ENCODE measurements around the gene LRRIQ1.

LRRIQ1 gene

GRCh38 chr12:85283560-85283959 is 247.4 kb downstream of the LRRIQ1 start:
- DNase-seq (ENCODE audit: low read depth) = no peak
